ELF-1 (cell line): Measurements from ENCODE around the gene COPS7A.

ENCODE experiments used
- DNase-seq: peaks from one replicate; pipeline ENCODE4 v3.0.0-alpha.2; 2016; ENCODE audit warnings: low read depth, low spot score

Gene COPS7A, protein sequence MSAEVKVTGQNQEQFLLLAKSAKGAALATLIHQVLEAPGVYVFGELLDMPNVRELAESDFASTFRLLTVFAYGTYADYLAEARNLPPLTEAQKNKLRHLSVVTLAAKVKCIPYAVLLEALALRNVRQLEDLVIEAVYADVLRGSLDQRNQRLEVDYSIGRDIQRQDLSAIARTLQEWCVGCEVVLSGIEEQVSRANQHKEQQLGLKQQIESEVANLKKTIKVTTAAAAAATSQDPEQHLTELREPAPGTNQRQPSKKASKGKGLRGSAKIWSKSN

DNA sequence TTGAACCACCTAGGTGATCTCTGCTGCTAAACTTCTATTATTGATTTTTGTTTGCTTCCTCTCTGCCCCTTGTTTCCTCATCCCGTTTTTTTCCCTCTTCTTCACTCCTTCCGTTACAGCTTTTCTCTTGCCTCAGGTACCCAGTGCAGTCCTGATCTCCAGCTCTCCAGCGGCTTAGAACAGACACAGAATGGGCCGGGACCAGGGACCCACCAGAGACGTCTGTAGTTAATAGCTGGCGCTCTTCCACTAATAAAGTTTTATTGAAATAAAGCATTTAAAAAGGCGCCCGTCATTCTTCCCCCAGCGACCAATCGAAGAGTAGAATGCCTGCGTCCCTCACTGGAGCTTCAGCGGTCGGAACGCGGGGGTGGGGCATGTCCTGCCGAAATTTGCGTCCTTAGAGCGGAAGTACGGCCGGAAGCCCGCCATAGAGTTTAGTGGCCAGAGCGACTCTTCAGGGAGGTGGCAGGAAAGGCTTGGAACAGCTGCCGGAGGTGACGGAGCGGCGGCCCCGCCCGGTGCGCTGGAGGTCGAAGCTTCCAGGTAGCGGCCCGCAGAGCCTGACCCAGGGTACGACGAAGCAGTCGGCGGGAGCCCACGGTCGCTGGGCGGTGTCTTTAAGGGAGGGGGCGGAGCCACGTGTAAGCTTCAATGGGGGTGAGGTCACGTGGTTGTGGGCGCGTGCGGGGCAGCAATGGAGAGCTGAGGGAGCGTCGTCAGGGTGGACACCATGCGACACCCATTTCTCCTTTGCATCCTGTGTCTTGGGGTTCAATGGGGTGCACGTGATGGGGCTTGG is at the start of gene COPS7A:
COPS7A (plus strand) TSS at position 440 of the 802 bp plus-strand sequence. CDS start 611 bp downstream, outside the sequence.
- DNase-seq = peak; percentile 99

DNA sequence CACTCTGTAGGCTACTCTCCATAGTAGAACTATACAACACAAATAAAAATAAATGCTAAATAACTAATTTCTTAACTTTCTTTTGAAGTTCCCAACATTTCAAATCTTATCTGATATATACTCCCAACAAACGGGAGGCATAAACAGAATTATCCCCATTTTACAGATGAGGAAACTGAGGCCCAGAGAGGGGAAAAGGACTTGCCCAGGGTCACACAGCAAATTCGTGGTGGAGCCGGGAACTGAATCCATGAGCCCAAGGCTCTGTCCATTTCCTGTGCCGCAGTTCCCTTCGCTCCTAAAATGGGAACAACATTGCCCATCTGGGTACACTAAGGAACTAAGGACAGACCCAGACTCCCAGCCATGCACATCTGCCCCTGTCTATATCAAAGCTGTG is 46.9 kb upstream of the COPS7A start:
- no peak for DNase-seq

DNA sequence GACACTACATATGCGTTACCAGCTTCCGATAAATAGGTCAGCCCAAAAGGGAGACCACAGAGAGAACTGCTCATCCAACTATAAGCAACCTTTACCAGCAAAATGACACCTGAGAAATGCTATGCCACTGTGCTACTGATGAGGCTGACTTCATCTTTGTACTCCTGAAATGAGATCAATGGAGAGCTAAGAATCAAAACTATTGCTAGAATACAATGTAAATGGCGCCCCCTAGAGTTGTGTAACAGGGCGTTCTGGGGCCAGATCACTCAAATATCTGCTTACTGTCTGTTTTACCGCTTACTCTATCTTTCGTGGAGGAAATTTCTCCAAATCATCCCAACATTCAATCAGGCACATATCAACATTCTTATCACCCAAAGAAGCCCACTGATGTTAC is 39.2 kb upstream of the COPS7A start:
- peak; percentile 13 for DNase-seq

DNA sequence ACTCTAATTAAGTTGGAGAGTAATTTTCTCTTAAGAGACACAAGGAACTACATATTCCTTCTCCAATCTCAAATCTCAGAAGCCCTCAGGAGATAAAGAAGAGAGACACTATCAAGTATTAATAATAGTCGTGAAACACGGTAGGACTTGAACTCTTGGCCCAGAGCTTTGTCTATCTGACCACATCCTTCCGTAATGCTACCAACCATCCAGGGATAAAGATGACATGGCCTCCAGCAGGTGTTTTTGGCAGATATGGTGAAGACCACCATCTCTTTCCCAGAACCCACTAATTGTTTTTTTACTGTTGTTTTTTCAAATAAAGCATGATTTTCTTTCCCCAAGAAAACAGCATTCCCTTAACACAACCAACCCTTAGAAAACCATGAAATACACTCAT is 38.0 kb upstream of the COPS7A start:
- DNase-seq = no peak

DNA sequence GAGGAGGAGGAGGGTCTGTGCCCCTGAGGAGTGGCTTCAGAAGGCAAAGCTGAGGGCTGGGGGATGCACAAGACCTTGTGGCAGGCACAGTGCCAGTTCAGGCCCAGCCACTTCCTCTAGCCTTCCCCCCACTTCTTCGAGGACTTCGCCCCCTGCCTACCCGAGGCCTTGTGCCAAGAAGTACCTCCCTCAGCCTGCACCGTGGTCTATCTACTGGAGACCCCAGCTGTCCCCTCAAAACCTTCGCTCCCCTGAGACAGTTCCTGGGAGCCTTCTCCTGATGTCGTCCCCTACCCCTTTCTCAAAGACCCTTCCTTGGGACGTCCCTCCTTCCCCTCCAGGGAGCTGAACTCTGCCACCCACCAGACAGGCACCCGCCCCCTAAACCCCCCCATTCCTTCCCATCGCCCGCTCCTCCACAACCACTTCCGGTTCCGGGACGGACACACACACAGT is 35.3 kb upstream of the COPS7A start:
- DNase-seq = no peak

DNA sequence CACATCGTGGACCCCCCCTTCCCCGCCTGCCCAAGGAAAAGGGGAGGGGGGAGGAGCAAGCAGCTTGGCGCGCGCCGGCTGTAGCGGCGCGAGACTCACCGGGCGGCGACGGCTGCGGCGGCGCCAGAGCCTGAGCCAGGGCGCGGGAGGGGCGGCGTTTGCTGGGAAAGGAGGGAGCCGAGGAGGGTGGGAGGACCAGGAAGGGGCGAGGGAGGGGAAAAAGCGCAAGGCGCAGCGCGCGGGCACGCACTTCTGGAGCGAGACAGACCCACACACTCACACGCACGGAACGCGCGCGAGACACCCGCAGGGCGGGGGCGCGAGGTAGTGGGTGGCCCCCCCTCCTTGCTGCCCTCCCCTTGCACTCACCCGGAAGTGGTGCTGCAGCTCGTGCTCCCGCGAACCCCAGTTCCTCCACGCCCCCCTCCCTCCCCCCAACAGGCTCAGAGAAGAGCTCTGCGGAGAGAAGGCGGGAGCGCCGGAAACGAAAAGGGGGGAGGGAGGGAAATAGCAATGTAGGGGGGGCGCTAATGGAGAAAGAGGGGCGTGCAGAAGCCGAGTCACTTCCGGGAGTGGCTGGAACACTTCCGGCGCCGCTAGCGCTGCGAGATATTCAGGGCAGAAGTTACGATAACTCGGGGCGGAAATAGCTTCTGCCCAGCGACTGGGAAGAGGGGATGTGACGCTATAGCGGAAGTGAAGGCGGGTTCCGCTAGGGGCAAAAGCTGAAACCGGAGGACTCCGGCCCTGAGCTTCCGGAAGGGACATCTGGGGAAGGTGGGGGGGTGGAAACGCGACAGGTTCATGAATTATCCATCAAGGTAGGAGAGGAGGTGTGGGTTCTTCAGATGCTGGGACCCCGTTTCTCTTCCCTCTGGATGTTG is 34.6 kb upstream of the COPS7A start, which contains the start of gene ZNF384:
ZNF384 (minus strand) TSS at position 377 of the 884 bp plus-strand sequence. CDS start 9,855 bp downstream, outside the sequence.
- DNase-seq = peak; percentile 98

DNA sequence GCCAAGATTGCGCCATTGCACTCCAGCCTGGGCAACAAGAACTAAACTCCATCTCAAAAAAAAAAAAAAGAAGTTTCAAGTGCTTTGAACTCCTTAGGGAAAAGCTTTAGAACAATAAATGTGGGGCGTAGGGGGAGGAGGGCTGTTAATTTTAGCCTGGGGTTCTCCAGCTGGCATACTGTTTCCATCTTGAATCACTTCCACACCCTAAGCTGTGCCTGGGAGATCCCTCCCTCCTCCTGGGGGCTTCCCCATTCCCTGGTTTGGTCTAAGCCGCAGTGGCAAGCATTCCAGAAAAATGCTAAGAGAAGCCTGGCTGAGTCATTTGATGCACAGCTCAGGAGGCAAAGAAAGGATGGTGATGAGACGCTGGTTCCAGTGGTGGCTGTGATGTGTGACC is 32.4 kb upstream of the COPS7A start:
- no peak for DNase-seq

DNA sequence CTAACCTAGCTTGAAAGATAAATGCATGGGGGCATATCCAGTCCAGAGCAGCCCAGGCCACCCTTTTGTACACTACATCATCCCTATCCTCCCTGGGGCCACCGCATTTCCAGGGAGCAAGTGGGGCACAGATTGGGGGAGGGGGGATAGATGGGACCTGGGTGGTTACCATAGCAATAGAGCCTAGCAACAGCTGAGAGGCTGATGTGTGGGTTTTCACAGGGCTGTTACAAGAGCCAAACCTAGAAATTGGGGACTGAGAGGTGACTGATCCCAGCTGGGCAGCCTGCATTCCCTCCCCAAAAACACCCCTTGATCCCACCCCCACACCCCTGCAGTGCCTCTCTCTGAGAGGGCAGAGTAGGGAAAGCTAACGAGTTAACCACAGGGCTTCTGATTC is 31.0 kb upstream of the COPS7A start:
- no peak for DNase-seq

DNA sequence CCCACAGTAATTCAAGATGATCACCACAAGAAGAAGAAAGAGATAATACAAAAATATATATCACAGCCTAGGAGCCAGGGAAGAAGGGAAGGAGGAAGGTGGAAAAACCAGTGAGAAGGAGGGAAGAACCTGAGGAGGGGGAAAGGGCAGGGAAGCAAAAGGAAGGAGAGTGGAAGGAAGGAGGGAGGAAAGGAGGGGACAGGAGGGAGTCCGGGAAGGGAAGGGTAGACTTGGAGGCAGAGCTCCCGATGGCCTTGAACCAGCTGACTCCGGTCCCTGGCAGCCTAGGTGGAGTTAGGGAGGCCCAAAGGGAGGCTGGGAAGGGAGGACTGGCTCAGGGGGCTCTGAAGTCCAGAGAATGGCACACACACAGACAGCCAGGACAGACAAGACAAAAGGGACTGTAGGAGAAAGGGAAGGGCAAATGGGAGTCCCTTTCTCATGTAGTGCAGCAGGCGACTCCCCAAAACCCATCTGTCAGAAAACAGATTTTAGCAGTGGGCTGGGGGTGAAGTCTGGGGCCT is 30.0 kb upstream of the COPS7A start:
- DNase-seq = no peak

DNA sequence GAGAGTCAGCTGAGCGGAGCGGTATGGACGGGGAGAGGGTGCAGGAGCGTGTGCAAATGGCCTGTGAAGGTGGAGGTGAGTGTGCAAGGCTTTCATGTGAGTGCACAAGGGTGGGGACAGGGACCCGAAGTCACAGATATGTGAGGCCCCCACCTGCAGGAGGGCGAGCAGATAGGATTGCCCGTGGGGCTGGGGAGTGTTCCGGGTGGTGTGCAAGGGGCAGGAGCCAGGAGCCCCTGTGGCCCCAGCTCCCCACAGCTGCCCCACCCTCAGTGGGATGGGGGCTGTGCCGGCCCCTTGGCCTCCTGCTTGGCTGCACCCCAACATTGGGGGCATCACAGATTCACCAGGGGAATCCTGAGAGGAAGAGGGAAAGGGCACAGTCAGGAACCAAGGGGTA is 29.1 kb upstream of the COPS7A start:
- no peak for DNase-seq

DNA sequence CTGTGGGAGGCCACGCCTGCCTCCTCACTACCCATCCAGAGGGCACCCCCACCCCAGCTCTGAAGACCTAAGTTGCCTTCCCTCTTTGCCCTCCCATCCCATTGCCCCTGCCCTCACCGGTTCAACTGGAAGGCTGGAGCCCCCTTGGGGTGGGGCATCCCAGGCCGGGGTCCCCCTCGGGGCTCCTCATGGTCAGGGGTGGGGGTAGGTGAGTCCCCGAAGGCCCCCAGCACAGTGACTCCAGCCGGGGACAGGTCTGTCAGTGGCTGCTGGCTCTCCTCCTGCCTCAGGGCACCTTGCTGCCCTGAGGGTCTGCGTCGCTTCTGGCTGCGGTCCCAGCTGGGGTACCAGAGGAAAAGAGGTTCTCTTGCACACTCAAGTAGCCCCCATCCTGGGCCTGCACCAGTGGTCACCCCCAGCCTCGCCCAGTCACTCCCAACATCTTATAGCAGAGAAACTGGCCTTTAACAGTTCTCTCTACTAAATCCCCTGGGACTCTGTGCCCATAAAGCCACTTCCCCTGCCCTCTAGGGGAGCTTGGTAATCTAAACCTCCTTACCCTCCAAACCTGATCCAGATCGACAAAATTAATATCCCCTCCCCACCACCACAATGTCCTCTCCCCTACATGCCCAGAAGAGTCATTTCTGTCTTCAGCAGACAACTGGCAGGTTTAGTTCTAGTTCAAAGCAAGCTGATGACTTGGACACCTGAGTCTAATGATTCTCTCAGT is 28.4 kb upstream of the COPS7A start:
- no peak for DNase-seq

DNA sequence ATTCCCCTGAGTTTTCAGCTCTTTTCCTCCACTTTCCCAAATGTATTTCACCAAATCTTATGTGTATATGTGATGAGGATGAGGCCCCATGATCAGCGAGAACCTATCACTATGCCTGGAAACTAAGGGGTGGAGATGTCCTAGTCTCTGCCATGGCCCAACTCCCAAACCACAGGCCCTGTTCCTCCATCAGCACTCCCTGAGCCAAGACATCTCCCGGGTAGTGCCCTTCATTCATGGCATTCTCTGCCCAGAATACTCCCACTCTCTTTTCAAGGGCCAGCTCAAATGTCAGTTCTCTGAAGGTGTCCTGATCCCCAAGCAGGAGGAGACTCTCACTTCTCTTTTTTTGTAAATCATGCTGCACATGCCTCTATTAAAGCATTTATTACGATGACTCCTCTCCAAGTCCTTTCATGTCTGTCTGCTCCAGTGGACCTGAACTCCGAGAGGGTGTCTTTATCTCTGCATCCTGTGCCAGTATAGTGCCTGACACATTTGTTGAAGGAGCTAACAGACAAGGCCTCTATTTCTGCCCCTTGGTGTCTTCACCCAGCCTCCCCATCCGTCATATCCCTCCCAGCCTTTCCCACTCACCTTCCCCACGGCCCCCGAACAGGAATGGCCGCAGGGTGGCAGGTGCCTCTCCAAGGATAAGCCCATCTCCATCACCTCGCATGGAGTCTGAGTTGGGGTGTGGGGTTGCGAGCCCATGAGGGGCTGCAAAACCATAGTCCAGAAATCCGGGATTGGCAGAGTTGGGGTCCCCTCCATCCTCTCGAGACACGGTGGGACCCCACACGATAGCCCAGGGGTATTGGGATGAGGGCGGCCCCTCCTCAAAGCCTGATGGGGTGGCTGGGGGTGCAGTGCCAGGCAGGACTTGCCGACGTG is 26.9 kb upstream of the COPS7A start:
- no peak for DNase-seq

DNA sequence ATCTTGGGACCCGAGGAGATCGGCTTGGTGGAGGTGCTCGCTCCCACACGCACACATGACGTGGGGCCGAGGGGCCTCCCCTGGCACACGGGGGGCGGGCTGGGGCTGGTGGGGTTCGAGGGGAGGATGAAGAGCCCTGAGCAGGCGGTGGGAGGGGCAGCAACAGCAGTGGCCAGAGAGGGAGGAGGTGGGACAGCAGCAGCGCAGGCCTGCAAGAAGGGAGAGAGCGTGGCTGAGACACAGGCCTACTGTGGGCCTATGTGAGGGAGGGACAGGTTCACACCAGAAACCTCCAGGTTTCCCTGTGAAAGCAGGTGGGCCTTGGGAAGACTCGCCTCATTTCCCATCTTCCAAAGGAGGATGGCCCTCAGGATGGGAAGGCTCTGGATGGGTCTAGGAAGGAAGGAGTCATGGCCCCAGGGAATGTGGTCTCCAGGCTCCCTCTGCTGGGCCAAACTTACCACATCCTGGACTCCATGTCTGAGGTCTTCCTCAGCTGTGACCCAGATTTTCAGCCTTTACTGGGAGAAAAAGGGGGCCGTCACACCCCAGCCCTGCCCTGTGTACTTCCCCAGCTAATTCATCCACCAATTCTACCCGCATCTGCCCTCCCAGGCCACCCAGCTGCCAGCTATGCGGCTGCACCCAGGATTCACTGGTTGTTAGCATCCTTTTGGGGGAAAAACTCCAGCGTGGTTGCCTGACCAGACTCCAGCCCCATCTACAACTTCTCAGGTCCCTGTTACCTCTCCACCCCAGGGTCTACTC is 26.1 kb upstream of the COPS7A start:
- peak; percentile 86 for DNase-seq

DNA sequence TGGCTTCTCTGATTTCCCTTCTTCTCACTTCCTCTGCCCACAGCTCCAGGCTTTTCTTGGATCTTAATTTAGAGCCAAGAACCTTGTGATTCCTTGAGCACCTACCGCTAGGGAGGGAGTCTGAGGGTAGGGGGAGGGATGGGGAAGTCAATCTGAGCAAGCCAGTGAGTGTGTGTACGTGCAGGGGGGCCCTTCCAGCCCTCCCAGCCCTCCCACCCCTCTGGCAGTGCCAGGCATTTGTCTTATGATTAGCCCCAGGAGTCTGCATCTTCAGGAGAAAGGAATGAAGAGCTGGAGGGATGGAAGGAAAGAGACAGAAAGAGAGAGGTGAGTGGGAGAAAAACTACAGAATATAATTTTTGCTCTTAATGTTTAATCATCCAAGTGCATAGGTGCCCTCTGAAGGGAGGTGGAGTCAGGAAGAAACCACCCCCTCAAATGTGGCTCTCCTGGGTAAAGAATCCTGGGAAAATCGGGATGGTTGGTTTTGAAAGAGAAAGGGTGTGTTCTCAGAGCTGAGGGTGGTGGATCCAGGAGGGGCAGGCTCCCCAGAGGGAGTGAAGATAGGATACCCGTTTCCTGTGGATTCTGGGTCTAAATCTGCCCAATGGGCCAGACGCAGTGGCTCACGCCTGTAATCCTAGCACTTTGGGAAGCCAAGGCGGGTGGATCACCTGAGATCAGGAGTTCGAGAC is 25.3 kb upstream of the COPS7A start:
- DNase-seq = no peak

DNA sequence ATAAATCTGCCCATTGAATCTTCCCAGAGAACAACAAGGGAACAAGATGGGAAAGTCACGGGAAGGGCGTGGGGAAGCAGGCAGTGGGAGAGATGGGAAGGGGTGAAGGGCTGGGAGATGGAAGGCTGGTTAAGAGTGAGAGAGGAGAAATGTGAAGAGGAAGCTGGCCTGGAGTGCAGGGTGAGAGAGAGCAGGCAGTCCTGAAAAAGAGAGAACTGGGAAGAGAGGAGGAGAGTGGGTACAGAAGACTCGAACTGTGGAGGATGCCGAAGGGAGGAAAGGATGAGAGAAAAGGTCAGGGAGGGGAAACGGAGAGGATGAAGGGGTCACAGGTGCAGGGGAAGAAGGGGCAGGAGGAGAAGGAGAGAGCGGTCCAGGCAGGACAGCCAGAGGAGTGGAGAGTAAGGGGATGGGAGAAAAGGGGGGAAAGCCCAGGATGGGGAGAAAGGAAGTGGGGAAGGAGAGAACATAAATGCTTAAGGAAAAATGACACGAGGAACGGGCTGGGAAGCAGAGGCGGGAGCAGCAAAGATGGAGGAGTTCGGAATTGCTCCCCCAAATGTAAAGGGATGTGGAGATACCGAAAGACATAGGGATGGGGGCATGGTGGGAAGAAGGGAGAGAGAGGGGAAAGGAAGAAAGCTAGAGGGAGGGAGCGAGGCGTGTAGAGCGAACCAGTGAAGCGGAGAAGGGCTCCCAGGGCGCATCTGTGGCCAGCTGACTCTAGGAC is 24.4 kb upstream of the COPS7A start:
- no peak for DNase-seq

DNA sequence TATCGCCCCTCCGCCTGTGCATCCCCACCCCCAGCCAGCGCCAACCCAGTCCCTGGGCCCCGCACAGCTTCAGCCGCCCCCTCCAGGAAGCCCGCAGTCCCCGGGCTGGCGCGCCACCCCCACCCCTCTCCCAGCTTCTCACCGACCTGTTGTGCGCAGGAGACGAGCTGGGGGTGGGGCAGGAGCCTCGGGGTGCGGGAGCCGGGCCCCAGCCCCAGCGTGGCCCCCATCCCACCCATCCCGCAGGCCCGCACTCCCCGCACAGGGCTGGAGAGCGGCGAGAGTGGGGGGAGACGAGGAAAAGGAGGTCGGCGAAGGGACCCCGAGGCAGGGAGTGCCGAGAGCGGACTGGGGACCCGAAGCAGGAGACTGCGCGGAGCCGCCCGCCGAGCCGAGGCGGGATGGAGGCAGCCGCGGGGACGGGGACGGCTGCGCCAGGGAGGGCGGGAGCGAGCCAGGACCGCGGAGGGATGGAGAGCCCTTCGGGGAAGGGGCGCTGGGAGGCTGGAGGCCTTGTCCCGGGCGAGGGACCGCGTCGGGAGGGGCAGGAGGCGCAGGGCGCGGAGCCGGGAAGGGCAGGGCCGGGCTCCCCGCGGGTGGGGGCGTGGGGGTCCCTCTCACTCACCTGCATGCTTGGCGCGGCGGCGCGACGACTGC is 23.7 kb upstream of the COPS7A start:
- DNase-seq = no peak

DNA sequence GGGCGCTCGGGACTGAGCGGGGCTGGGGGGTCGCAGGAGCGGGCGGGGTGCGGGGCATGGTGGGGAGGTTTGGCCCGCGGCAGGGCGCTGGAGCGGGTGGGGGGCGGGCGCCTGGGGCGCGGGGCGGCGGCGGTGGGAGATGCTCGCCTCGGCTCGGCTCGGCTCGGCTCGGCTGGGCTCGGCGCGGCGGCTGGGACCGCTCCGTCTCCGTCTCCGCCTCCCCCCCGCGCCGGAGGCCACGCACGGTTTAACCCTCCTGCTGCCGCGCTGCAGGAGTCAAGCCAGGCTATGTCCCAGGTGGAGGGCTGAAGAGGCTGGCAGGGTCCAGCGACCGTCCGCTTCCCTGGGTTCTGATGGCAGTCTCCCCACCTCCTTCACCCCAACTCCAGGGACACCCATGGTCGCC is 23.2 kb upstream of the COPS7A start, which contains the start of gene PIANP:
PIANP (minus strand) TSS at position 170 of the 406 bp plus-strand sequence. CDS start 2,754 bp downstream, outside the sequence.
- peak; percentile 34 for DNase-seq
